Endothelial cell (in vitro differentiated cells): Measurements from ENCODE around the gene TAF10. TPM values are rescaled to one million over a fixed set of nuclear protein-coding genes. Genes with fewer than 3 reads are reported as not detected.

Experiments used
- DNase-seq: peaks from one replicate; pipeline ENCODE4 v3.0.0; 2021; ENCODE audit warnings: low spot score
- H3K27ac Mint-ChIP-seq: one replicate; pipeline ENCODE4 v1.8.0; 2021; ENCODE audit warnings: mixed read lengths, inconsistent platforms; ENCODE audit not compliant: unreplicated experiment
- H3K27me3 Mint-ChIP-seq: one replicate; pipeline ENCODE4 v1.8.0; 2021; ENCODE audit warnings: mild to moderate bottlenecking, moderate library complexity, mixed read lengths, inconsistent platforms; ENCODE audit not compliant: unreplicated experiment
- H3K36me3 Mint-ChIP-seq: one replicate; pipeline ENCODE4 v1.8.0; 2021; ENCODE audit warnings: mild to moderate bottlenecking, low read depth, mixed read lengths, inconsistent platforms; ENCODE audit not compliant: unreplicated experiment
- H3K4me1 Mint-ChIP-seq: one replicate; pipeline ENCODE4 v1.8.0; 2021; ENCODE audit warnings: mild to moderate bottlenecking, mixed read lengths, inconsistent platforms; ENCODE audit not compliant: unreplicated experiment
- H3K4me3 Mint-ChIP-seq: one replicate; pipeline ENCODE4 v1.8.0; 2021; ENCODE audit warnings: mild to moderate bottlenecking, mixed read lengths, inconsistent platforms; ENCODE audit not compliant: unreplicated experiment
- H3K9me3 Mint-ChIP-seq: one replicate; pipeline ENCODE4 v1.8.0; 2021; ENCODE audit warnings: mixed read lengths, inconsistent platforms; ENCODE audit not compliant: unreplicated experiment
- total RNA-seq: library from RNA; stranded (reverse); fragmentation: NEBNext Ultra II Directional; extraction: Animal tissue kit (Norgen Biotek cat#: 25700); gene quantifications from one replicate; pipeline ENCODE4 v1.2.1, GENCODE V29; 2021; ENCODE audit not compliant: unreplicated experiment
- TF ChIP-seq, protein P1 (sequence below): fragments of 200-600 bp; sonication (generic); IDR thresholded peaks from one replicate; pipeline ENCODE4 v1.5.0; 2021; ENCODE audit warnings: antibody characterized with exemption; ENCODE audit not compliant: unreplicated experiment

The TAF10 gene
- total RNA-seq, 1 donor from 2014 or later = 62.2 TPM

DNA sequence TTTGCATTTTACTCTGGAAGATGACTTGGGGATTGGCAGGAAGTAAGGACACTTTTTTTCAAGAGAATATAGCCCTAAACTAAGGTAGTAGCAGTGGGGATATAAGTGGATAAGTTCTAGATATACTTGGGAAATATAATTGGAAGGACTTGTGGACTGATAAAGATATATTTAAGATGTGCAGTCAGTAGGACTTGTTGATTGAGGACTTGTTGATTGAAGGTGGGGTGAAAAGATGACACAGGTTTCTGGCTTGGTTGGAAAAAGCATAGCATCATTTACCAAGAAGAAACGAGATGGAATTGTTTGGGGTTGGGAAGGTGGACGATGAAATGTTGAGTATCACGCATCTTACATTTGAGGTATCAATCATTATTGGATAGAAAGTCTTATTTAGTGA is 1.5 kb upstream of the TAF10 start:
- Mint-ChIP-seq H3K36me3 (peaks cover 41% of the 10 kb centered on the region), H3K27me3 (peaks cover 11% of the 10 kb centered on the region), H3K4me1 (peaks cover 15% of the 10 kb centered on the region), H3K9me3 (no peaks in the 10 kb centered on the region), H3K27ac (no peak overlapping the region), H3K4me3 (no peak overlapping the region)
- no peak for DNase-seq
- TF ChIP-seq, protein P1, sequence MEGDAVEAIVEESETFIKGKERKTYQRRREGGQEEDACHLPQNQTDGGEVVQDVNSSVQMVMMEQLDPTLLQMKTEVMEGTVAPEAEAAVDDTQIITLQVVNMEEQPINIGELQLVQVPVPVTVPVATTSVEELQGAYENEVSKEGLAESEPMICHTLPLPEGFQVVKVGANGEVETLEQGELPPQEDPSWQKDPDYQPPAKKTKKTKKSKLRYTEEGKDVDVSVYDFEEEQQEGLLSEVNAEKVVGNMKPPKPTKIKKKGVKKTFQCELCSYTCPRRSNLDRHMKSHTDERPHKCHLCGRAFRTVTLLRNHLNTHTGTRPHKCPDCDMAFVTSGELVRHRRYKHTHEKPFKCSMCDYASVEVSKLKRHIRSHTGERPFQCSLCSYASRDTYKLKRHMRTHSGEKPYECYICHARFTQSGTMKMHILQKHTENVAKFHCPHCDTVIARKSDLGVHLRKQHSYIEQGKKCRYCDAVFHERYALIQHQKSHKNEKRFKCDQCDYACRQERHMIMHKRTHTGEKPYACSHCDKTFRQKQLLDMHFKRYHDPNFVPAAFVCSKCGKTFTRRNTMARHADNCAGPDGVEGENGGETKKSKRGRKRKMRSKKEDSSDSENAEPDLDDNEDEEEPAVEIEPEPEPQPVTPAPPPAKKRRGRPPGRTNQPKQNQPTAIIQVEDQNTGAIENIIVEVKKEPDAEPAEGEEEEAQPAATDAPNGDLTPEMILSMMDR = no peak

DNA sequence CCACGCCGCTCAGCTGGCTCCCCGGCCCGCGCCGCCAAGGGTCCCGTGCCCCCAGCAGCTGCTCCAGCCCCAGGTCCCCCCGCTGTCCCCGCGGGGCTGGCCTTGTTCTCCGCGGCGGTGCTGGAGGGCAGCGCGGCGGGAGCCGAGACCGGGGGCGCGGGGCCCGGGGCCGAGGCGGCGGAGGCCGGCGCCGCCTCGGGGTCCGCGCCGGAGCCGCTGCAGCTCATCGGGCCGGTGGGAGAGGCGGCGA is 128 bp downstream of the TAF10 start:
- Mint-ChIP-seq H3K9me3 (no peaks in the 10 kb centered on the region), H3K27ac (no peak overlapping the region), H3K36me3 (peaks cover 52% of the 10 kb centered on the region), H3K27me3 (peaks cover 7% of the 10 kb centered on the region), H3K4me3 (peak overlapping the region; percentile 90), H3K4me1 (peaks cover 28% of the 10 kb centered on the region)
- DNase-seq = no peak
- TF ChIP-seq, protein P1 = no peak

DNA sequence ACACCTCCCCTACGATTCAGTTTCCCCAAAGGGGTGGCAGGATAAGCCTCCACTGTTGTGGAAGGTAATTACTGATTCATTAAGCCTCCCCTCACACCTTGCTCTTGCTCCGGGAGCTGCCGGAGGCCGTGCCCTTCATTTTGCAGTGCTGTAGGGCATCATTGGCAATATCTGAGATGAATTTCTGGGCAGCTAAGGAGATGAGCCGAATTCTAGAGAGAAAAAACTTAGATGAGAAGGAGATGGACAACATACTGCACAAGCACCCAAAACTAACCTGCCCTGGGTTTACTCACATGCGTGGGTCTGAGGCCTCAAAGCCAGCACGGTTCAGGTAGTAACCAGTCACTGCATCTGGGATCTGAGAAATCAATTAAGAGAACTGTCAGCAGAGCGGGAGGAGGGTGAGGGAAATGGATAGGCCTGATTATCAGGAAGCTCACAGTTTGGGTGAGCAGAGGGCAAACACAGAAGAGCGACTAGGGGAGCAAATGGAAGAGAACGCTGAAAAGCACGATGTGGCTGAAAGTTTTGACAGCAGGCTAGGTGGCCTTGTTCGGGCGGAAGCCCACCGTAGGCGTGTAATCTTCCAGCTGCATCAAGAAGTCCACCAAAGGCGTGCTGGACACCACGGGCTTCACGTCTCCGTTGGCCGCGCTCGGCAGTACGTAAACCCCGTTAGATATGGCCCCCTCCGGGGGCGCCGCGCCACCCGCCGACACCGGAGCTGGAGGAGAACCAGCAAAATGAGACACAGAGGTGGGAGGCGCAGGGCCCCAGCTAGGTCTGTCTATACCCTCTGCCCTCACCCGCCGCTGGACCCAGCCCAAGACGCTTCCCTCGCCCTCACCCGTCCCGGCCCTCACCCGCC is 689 bp downstream of the TAF10 start:
- H3K36me3 Mint-ChIP-seq = peaks cover 56% of the 10 kb centered on the region
- TF ChIP-seq, protein P1 = no peak
- DNase-seq = no peak

DNA sequence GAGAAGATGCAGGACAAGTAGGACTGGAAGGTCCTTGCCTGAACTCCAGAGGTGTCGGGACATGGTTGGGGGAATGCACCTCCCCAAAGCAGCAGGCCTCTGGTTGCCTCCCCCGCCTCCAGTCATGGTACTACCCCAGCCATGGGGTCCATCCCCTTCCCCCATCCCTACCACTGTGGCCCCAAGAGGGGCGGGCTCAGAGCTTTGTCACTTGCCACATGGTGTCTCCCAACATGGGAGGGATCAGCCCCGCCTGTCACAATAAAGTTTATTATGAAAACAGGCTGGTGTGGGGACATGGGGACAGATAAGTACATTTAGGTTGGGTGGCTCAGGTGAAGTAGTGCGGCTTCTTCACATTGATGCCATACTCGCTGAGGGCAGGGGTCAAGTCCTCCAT is 1.4 kb downstream of the TAF10 start:
- Mint-ChIP-seq H3K27me3 (peaks cover 8% of the 10 kb centered on the region), H3K27ac (peak overlapping the region; percentile 96)

More for the DNA sequence above, 689 bp downstream of the TAF10 start:
- Mint-ChIP-seq H3K4me3 (peak overlapping the region; percentile 90), H3K27ac (peak overlapping the region; percentile 96), H3K4me1 (peaks cover 33% of the 10 kb centered on the region), H3K27me3 (peaks cover 7% of the 10 kb centered on the region), H3K9me3 (no peaks in the 10 kb centered on the region)

More for the DNA sequence above, 1.4 kb downstream of the TAF10 start:
- Mint-ChIP-seq H3K9me3 (no peaks in the 10 kb centered on the region), H3K4me3 (peak overlapping the region; percentile 90), H3K4me1 (peaks cover 39% of the 10 kb centered on the region), H3K36me3 (peaks cover 53% of the 10 kb centered on the region)
- TF ChIP-seq, protein P1 = no peak
- no peak for DNase-seq
